GM12892 (cell line): ENCODE results near the gene ZSCAN20.

Experiments
- DNase-seq: peaks from one replicate; pipeline ENCODE4 v3.0.0; 2011; ENCODE audit not compliant: insufficient read length
- FAIRE-seq: peaks from 2 replicates; lab custom pipeline; 2011; peaks lifted over from hg19 to GRCh38; lab: Jason Lieb, UNC
- POLR2A ChIP-seq: IDR thresholded peaks from 2 replicates; pipeline ENCODE4 v1.6.1; 2011; ENCODE audit warnings: low read depth, low read length, control low read depth
- POLR2AphosphoS5 ChIP-seq: IDR thresholded peaks from 2 replicates; pipeline ENCODE4 v1.6.1; 2011; ENCODE audit warnings: low read depth, low read length, control low read depth
- TAF1 ChIP-seq: IDR thresholded peaks from 2 replicates; pipeline ENCODE4 v1.6.1; 2011; ENCODE audit warnings: low read depth, mild to moderate bottlenecking, control low read depth, low read length, borderline replicate concordance

Gene ZSCAN20

DNA sequence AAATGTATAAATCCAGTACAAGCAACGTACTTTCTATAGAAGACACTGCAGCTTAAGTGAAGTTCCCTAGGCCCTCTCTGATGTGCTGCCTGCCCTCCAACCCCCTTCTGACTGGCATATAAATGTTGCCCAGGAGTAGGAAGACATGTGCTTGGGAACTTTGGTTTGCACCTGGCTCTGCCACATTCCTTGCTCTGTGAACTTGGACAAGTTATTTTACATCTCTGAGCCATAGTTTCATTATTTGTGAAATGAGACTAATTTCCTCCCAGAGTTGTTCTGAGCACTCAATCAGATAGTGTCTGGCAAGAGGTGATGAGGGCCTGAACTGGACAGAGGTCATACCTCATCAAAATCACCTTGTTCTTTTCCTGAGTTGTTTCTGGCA lies 38.1 kb upstream of the ZSCAN20 start:
- TF ChIP-seq POLR2A (no peak), TAF1 (no peak), POLR2AphosphoS5 (no peak)
- FAIRE-seq (no peak), DNase-seq (no peak)

DNA sequence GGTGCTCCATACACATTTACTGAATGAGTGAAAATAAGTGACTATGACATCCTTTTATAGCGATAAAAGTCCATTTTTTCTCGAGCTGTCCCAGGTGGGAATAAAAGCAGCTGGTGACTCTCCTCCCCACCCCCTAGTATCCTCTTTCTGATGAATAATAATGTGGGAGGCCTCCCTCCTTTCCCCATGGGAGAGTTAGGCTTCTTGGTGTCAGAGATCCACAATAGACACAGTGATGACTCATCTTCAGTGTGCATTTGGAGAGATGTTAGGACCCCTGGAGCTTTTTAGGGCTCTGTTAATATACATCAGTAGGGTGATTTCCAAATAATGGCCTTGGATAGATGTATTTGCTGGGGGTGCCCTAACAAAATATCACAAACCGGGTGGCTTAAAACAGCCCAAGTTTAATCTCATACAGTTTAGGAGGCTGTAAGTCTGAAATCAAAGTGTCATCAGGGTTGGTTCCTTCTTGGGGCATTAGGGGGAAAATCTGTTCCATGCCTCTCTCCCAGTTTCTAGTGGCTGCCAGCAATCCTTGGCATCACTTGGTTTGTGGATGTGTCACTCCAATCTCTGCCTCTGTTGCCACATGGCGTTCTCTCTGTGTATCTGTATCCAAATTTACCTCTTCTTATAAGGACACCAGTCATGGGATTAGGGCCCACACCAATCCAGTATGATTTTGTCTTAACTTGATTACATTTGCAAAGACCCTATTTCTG lies 37.2 kb upstream of the ZSCAN20 start:
- DNase-seq (no peak), FAIRE-seq (no peak)

DNA sequence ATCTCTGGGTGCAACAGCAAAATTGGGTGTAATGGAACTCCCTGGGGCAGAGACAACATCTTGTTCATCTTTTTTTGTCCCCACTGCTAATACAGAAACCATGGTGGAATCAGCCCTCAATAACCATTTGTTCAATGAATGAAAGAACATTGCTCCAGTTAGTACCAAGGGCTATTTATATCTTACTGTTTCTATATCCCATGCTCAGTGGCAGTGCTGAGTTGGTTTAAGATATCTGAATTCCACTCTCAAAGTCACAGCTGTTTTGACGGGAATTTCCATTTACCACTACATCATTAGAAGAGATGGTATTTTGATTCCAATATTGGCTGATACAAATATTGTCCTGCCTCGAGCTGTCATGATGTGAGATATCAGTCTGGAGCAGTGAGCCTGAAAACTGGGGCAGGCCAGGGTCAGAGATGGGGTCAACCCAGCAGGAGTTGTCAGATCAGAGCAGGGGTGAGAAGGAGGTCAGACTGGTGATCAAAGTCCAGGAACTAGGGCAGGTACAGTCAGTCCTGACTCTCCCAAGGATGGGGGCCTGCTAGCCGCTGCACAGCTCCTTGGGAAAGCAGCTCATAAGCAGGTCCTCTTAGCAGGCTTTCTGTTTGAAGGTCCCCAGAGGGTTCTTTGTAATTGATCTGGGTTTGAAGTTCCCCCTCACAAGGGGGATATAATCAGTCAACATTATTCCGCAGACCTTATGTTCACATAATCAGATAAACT lies 35.7 kb upstream of the ZSCAN20 start:
- DNase-seq (no peak), FAIRE-seq (no peak)
- TF ChIP-seq POLR2A (no peak), TAF1 (no peak), POLR2AphosphoS5 (no peak)

More for the DNA sequence above, 37.2 kb upstream of the ZSCAN20 start:
- TF ChIP-seq TAF1 (no peak), POLR2A (no peak), POLR2AphosphoS5 (no peak)

DNA sequence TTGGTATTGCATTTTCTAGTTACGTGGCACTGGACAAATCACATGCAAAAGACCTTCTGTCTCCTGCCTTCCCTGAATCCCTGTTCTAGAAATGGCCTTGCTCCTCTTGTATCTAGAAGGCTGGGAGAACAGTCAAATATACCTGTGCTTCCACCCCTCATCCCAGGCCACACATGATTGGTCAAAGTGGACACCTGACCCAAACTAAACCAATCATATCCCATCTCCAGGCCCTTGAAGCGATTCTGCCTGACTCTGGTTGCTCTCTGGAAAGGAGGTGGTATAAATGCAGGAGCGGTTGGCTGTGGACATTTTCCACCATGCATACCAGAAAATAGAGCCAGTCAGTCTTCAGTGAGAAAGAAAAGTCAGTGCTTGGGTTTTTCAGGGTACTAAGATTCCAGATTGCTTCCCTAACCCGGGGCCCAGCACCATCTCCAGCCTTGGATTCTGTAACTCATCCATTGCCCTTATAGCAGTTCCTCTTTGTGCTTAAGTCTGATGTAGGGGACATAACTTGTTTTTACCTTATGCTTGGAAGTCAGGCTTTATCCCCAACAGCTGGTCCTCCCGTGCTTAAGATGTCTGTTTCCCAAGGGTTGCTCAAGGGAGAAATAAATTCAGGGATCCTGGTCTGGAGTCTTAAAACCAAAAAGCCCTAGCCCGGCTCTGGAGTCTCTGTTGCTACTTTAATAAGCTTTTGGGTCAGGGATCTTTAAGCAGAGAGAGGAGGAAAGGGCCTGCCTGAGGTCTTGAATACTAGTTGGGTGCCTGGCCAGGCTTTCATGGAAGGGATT lies 33.9 kb upstream of the ZSCAN20 start:
- TF ChIP-seq POLR2AphosphoS5 = no peak
- TF ChIP-seq POLR2A = no peak
- TF ChIP-seq TAF1 = no peak
- DNase-seq = no peak
- FAIRE-seq = no peak

DNA sequence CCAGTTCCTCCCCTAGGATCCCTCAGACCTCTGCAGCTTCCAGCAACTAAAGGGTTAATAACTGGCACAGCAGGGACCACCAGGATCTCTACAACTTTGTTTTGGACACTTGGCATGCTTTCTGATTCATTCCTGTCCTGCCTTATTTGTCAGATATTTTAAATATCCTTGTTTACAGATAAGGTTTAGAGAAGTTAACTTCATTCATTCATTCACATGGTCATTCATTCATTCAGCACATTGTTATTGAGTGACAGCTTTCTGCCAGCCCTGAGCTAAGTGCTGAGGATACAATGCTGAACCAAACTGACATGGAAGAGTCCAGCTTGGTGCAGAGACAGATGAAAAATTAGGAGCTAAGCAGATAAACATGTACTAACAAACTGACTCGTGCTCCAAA lies 32.8 kb upstream of the ZSCAN20 start:
- no peak for FAIRE-seq
- TF ChIP-seq POLR2A (no peak), POLR2AphosphoS5 (no peak), TAF1 (no peak)

DNA sequence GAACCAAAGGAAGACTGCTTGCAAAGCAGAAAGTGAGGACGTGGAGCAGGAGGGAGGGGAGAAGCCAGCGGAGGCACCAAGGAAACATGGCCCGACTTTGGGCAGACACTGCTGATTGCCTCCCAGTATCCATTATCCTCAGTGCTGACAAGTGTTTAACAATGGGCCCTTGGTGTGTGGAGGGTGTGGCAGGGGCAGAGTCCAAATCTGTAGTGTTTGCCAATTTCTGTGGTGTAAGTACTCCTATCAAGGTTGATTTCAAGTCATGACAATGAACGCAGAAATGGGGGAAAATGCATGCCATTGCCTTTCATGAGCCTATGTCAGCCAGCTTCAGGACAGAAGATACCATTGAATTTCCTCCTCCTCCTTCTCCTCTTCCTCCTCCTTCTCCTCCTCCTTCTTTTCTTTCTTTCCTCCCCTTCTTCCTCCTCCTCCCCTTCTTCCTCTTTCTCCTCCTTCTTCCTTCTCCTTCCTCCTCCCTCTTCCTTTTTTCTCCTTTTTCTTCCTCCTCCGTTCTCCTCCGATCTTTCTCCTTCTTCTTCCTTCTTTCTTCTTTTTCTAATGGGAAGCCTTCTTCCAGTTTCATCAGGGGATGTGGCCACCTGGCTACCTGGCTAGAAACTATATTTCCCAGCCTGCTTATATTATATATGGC lies 31.2 kb upstream of the ZSCAN20 start:
- DNase-seq = no peak
- FAIRE-seq = no peak
- no peak for TF ChIP-seq TAF1
- no peak for TF ChIP-seq POLR2A
- no peak for TF ChIP-seq POLR2AphosphoS5

More for the DNA sequence above, 32.8 kb upstream of the ZSCAN20 start:
- DNase-seq = no peak

DNA sequence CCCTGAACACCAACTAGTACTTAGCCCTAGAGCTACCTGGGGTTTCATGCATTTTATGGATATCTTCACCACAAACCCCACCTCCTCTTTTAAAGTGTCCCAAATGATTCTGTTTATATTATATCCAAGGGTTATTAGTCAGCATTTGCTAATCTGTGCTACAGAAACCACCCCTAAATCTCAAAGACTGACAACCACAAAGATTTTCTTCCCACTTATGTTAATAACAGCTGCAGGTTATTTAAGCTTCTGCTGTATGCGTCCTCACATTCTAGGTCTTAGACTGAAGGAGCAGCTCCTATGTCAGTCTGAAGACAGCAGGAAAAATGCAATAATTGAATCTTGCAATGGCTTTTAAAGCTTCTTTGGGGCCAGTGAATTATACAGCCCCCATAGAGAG lies 30.3 kb upstream of the ZSCAN20 start:
- DNase-seq = no peak
- FAIRE-seq = no peak
- no peak for TF ChIP-seq POLR2A
- no peak for TF ChIP-seq TAF1
- TF ChIP-seq POLR2AphosphoS5 = no peak

DNA sequence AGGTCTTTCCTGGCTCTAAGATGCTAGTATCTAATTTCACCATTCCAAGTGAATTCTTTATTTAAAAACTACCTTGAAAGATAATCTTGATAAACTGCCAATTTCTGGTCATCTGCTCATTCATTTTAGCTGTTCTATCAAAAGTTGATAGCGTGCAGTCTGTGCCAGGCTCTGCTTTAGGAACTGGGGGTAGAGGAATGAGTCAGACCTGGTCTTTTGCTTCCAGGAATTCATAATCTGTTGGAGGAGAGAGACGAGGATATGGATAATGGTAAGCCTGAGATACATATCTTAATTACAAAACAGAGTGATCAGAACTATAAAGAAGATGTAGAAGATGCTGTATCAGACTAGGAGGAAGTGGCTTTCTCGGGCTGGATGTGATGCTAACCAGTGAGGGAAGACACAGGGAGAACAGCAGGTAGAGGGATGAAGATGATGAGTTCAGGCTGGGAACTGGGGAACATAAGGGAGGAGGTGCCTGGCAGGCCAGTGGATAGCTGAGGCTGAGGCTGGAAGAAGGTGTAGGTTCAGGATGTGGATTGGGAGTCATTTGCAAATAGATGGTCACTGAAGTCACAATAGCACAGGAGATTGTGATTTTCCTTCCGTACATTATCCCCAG lies 29.3 kb upstream of the ZSCAN20 start:
- TF ChIP-seq POLR2AphosphoS5 (no peak), POLR2A (no peak), TAF1 (no peak)
- FAIRE-seq (no peak), DNase-seq (no peak)

DNA sequence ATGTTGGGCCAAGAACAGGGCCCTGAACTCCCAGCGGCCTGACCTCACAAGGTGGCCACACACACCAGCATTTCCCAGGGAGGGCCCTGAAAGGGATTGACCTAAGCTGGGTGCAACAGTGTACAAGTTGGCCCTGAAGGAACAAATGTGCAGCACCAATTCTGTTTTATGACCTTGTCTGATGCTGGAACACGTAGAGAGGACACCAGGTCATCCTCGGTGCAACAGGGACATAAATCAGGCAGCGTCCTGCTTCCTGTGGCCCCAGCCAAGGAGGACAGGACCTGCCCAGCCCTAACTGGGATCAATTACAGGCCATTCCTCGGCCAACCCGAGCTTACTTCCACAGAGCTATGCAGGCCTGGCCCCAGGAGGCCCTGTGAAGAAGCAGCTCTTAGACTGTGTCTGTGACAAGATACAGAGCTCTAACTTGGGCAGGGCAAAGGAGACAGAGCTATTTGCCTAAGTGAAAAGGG lies 28.7 kb upstream of the ZSCAN20 start:
- no peak for DNase-seq
- TF ChIP-seq POLR2AphosphoS5 = no peak
- no peak for TF ChIP-seq POLR2A
- TF ChIP-seq TAF1 = no peak
- FAIRE-seq = no peak

DNA sequence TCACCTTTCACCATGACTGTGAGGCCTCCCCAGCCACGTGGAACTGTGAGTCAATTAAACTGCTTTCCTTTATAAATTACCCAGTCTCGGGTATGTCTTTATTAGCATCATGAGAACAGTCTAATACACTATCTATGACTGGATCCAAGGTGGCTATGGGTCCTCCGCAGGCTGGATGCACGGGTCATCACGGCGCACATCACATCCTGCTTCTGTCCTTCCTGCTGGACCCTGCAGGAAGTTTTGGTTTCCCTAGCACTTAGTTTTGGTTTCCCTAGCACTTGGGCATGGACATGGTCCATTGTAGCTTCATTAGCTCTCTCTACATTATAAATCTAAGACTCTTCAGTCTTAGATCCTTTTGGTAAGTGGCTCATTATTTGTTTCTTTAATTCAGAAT lies 27.3 kb upstream of the ZSCAN20 start:
- DNase-seq = no peak
- no peak for TF ChIP-seq POLR2AphosphoS5
- no peak for TF ChIP-seq POLR2A
- TF ChIP-seq TAF1 = no peak
- FAIRE-seq = no peak

DNA sequence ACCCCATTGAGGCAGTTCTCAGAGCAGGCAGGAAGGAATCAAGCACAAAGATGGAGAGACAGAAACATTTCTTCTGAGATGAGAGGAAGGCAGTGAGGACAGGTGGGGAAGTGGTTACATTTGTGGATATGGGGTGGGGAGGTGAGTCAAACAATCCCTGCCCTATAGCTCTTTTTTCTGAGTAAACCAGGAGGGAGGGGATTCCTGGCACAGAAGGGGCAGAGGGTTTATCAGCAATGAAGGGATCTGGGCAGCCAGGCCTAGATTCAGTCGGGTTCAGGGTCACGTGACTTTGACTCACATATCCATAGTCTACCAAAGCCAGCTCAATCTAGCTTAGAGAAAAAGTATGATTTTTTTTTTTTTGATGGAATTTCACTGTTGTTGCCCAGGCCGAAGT lies 25.9 kb upstream of the ZSCAN20 start:
- DNase-seq = no peak
- TF ChIP-seq TAF1 (no peak), POLR2A (no peak), POLR2AphosphoS5 (no peak)
- FAIRE-seq = no peak
